ENCODE data around the gene BMP2K. TPM values are rescaled to one million over a fixed set of nuclear protein-coding genes. Genes with fewer than 3 reads are reported as not detected.

BMP2K gene
- total RNA-seq, 2 experiments from 2014 or later: 43.4 to 61.1 TPM

Small RNA genes lying within 50 kb of the gene (microRNA-seq; reads per million reads assigned to microRNA genes)
- gene MIR5096 (ENCODE audit: borderline replicate concordance): not detected

Small RNA genes lying within 50 kb of the gene (small RNA-seq; reads per million reads assigned to genes)
- gene AC098818.1 (not detected), gene MIR5096 (not detected), gene RN7SL127P (not detected)

Other genes starting within 250 kb of the BMP2K start
- not detected in 2 replicates for gene ANXA3, start 224.6 kb upstream of the BMP2K start, total RNA-seq (2014; rRNA removed; shearing (Covaris generic))
- gene ANXA3, start 224.6 kb upstream of the BMP2K start, total RNA-seq (2022): not detected in 2 replicates
- gene PAQR3, start 163.1 kb downstream of the BMP2K start, total RNA-seq (2014; rRNA removed; shearing (Covaris generic)): 18.5 and 21.6 TPM in 2 replicates
- gene PAQR3, start 163.1 kb downstream of the BMP2K start, total RNA-seq (2022): 26.0 and 28.4 TPM in 2 replicates